GM21717 (cell line): ENCODE results near the gene CAPG.
"Not testable (repeated sequence)": the region's sequence is repeated elsewhere in the genome, so short reads cannot be mapped to it uniquely, and the experiment has no call there.

Experiments used
- ATAC-seq: cut with Tn5 transposase; IDR thresholded peaks from one replicate; pipeline ENCODE4 v1.9.1; 2021; ENCODE audit warnings: mild to moderate bottlenecking, moderate library complexity; ENCODE audit not compliant: unreplicated experiment

Gene CAPG

GRCh38 chr2:85421260-85422071, 11.3 kb upstream of the CAPG start:
- ATAC-seq: no peak

- peak; percentile 53 for ATAC-seq
Measured at GRCh38 chr2:85420536-85421259, 10.5 kb upstream of the CAPG start.

- ATAC-seq: no peak
Measured at GRCh38 chr2:85419009-85419675, 9.0 kb upstream of the CAPG start.

- peak; percentile 82 for ATAC-seq
Measured at GRCh38 chr2:85418132-85419008, 8.2 kb upstream of the CAPG start, which contains the start of gene SH2D6. Gene SH2D6, plus strand, starts transcription at chr2:85418714. Its CDS starts 10,752 bp downstream, at chr2:85429466.

- ATAC-seq: no peak
Measured at GRCh38 chr2:85415980-85416650, 5.9 kb upstream of the CAPG start.

GRCh38 chr2:85414761-85415553, 4.8 kb upstream of the CAPG start:
- ATAC-seq: no peak

GRCh38 chr2:85414421-85414759, 4.2 kb upstream of the CAPG start:
- ATAC-seq: not testable (repeated sequence)

- no peak for ATAC-seq
Measured at GRCh38 chr2:85413592-85414420, 3.6 kb upstream of the CAPG start.

GRCh38 chr2:85411405-85411748, 1.2 kb upstream of the CAPG start:
- no peak for ATAC-seq

GRCh38 chr2:85410584-85411404, 628 bp upstream of the CAPG start:
- no peak for ATAC-seq

- no peak for ATAC-seq
Measured at GRCh38 chr2:85405201-85406059, 4.7 kb downstream of the CAPG start.

- ATAC-seq: no peak
Measured at GRCh38 chr2:85401844-85402243, 8.3 kb downstream of the CAPG start.

GRCh38 chr2:85401464-85401805, 8.7 kb downstream of the CAPG start:
- no peak for ATAC-seq

GRCh38 chr2:85400541-85401463, 9.4 kb downstream of the CAPG start:
- ATAC-seq: no peak

- ATAC-seq: no peak
Measured at GRCh38 chr2:85400023-85400422, 10.1 kb downstream of the CAPG start.

GRCh38 chr2:85399183-85399455, 11.0 kb downstream of the CAPG start:
- no peak for ATAC-seq
